Measurements from ENCODE around the gene CNIH1. TPM values are rescaled to one million over a fixed set of nuclear protein-coding genes. Genes with fewer than 3 reads are reported as not detected.
"Not testable (repeated sequence)": the region's sequence is repeated elsewhere in the genome, so short reads cannot be mapped to it uniquely, and the experiment has no call there.

CNIH1 gene
- total RNA-seq, 1 experiment from 2014 or later, result 157 TPM

GRCh38 chr14:54380558-54380957, 60.6 kb downstream of the CNIH1 start:
- DNase-seq (ENCODE audit: low read depth), result not testable (repeated sequence)

- not testable (repeated sequence) for DNase-seq (ENCODE audit: low read depth)
Measured at GRCh38 chr14:54378893-54379292, 62.3 kb downstream of the CNIH1 start.

GRCh38 chr14:54377501-54377900, 63.7 kb downstream of the CNIH1 start:
- DNase-seq (ENCODE audit: low read depth), result no peak

GRCh38 chr14:54374117-54374884, 66.9 kb downstream of the CNIH1 start:
- DNase-seq (ENCODE audit: low read depth), result peak; percentile 21

Other genes with a start within 250 kb of the CNIH1 start
- gene CDKN3, start 44.4 kb downstream of the CNIH1 start, total RNA-seq (2014; rRNA removed; shearing (Covaris generic)), result 253 and 296 TPM in 2 replicates
- 90.1 and 94.2 TPM in 2 replicates for gene GMFB, start 47.6 kb upstream of the CNIH1 start, total RNA-seq (2014; rRNA removed; shearing (Covaris generic))
- 11.9 and 19.6 TPM in 2 replicates for gene CGRRF1, start 68.5 kb upstream of the CNIH1 start, total RNA-seq (2014; rRNA removed; shearing (Covaris generic))
- 8.6 and 10.1 TPM in 2 replicates for gene SAMD4A, start 125.8 kb upstream of the CNIH1 start, total RNA-seq (2014; rRNA removed; shearing (Covaris generic))

Data from RPMI7951 (cell line).